8988T (cell line): ENCODE results near the gene DPPA4.

Experiments
- DNase-seq: peaks from one replicate; pipeline ENCODE4 v3.0.0; 2011

DPPA4 gene

GRCh38 chr3:109336291-109336861 lies 970 bp downstream of the DPPA4 start:
- no peak for DNase-seq

GRCh38 chr3:109334572-109334971 lies 2.8 kb downstream of the DPPA4 start:
- DNase-seq = no peak

- no peak for DNase-seq
Observed at GRCh38 chr3:109331692-109332091, 5.7 kb downstream of the DPPA4 start.

- no peak for DNase-seq
Observed at GRCh38 chr3:109330405-109330804, 6.9 kb downstream of the DPPA4 start.

GRCh38 chr3:109328202-109328601 lies 9.1 kb downstream of the DPPA4 start:
- DNase-seq = no peak

GRCh38 chr3:109325657-109326056 lies 11.7 kb downstream of the DPPA4 start:
- DNase-seq = no peak

- no peak for DNase-seq
Observed at GRCh38 chr3:109325109-109325508, 12.2 kb downstream of the DPPA4 start.

GRCh38 chr3:109316162-109316730 lies 21.1 kb downstream of the DPPA4 start, which contains the start of gene DPPA2:
TSS of gene DPPA2 (minus strand) at chr3:109316517. CDS start at chr3:109314542, 1,975 bp downstream.
- DNase-seq = no peak

GRCh38 chr3:109313061-109313460 lies 24.3 kb downstream of the DPPA4 start:
- no peak for DNase-seq

- DNase-seq = no peak
Observed at GRCh38 chr3:109297496-109297895, 39.9 kb downstream of the DPPA4 start.

- DNase-seq = no peak
Observed at GRCh38 chr3:109284071-109284470, 53.3 kb downstream of the DPPA4 start.

- no peak for DNase-seq
Observed at GRCh38 chr3:109278546-109278945, 58.8 kb downstream of the DPPA4 start.

GRCh38 chr3:109278141-109278540 lies 59.2 kb downstream of the DPPA4 start:
- no peak for DNase-seq
